ENCODE data around the gene TMEM218. TPM values are rescaled to one million over a fixed set of nuclear protein-coding genes. Genes with fewer than 3 reads are reported as not detected.

The TMEM218 gene
- total and polyA plus RNA-seq, 2 donors (not counting 1 experiment from before 2014, with no cell fraction given): 20.7 to 31.7 TPM

DNA sequence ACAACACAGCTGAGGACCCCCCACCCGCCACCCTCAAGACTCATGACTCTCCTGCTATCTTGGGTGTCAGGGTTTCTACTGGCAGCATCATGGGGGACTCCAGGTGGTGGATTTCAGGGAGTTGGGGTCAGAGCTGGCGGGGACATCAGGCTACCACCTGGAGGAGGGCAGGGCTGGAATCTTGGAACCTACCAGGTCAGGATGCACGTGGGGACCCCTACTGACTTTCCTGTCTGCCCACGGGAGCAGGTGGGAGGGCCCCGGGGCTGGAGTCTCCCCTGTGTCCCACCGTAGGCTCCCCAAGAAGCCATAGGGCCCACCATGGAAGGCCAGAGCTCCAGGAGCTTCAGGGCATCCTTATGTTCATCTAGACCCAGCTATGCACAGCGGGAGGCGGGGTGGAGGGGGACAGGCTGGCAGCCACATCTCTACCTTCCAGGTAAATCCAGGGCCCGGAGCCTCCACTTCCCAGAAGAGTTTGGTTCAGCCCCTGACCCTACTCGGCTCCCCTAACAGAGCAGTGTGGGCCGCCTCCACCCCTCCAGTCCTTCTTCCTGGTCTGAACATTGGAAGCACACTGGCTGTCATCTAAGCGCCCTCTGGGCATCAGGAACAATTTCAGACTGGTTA, 38.4 kb downstream of the TMEM218 start:
- peaks cover 0 to 16% (median 0%) of the 10 kb centered on the region in 3 donors for H3K9me3 ChIP-seq (ENCODE audit: control extremely low read depth in 1 of 3, control insufficient read depth in 2 of 3, insufficient read depth in 1 of 3, low read length in 2 of 3)
- peak overlapping the region; percentile 16 for H2AFZ ChIP-seq (ENCODE audit: insufficient read depth, low read depth, low read length, poor library complexity, severe bottlenecking)
- POLR2A ChIA-PET: interaction anchor here (0.5 to 2.4 kb wide), 5 partner anchors 10 to 152 kb away, joined by 3 to 12 read pairs (median 4); partner anchors contain the start of genes SLC37A2 and TMEM218
- H4K20me1 ChIP-seq (ENCODE audit: control insufficient read depth, insufficient read depth, low read length, poor library complexity, severe bottlenecking): no peaks in the 10 kb centered on the region
- peaks cover 58% of the 10 kb centered on the region for H3K4me1 Mint-ChIP-seq
- peak overlapping the region in 1 of 5 experiments; percentile 33 for H3K4me3 ChIP-seq (ENCODE audit: control extremely low read depth in 1 of 5, extremely low read depth in 1 of 5, insufficient read depth in 1 of 5, low read depth in 2 of 5, low read length in 4 of 5)
- peak overlapping the region; percentile 75 to 79 for H3K27ac ChIP-seq (ENCODE audit: low read length in 2 of 2)
- H3K36me3 ChIP-seq (replicated peaks in 1 of 2; ENCODE audit: control extremely low read depth in 1 of 2, control insufficient read depth in 1 of 2, extremely low read depth in 1 of 2, insufficient read depth in 2 of 2, low read length in 1 of 2): no peaks in the 10 kb centered on the region
- DNase-seq: no peak
- WGBS (ENCODE audit: insufficient coverage): 95% methylated on average over 10 of the region's 12 CpGs
- peaks cover 47 to 59% of the 10 kb centered on the region in 2 donors for H3K4me1 ChIP-seq (ENCODE audit: control insufficient read depth in 2 of 2, insufficient read depth in 2 of 2, low read length in 2 of 2)
- H3K27me3 Mint-ChIP-seq: no peaks in the 10 kb centered on the region
- no peaks in the 10 kb centered on the region for H3K79me2 ChIP-seq (ENCODE audit: control insufficient read depth, insufficient read depth, low read length)
- peak overlapping the region; percentile 22 for H3K9ac ChIP-seq (ENCODE audit: low read length)
- CTCF ChIA-PET: interaction anchor here (0.7 to 2.0 kb wide), 15 partner anchors 9 to 119 kb away, joined by 3 to 9 read pairs (median 3); partner anchors contain the start of genes CCDC15, SLC37A2 and TMEM218
- H3K4me2 ChIP-seq (replicated peaks; ENCODE audit: low read depth, low read length, poor library complexity, severe bottlenecking): peak overlapping the region; percentile 61
- ATAC-seq (ENCODE audit: low read depth): no peak
- no peaks in the 10 kb centered on the region for H3K27me3 ChIP-seq (replicated peaks in 1 of 4; ENCODE audit: control extremely low read depth in 1 of 4, control insufficient read depth in 3 of 4, insufficient read depth in 4 of 4, low read length in 3 of 4)
- H3K4me3 Mint-ChIP-seq: peak overlapping the region; percentile 77
- intact Hi-C loops (cut with micrococcal nuclease): loop anchor here (1.0 to 10.0 kb wide), 2 partner anchors 10 to 492 kb away; partner anchors contain the start of genes EI24 and SLC37A2
- H3K27ac Mint-ChIP-seq: peak overlapping the region; percentile 92
- no peaks in the 10 kb centered on the region for H3K9me3 Mint-ChIP-seq (ENCODE audit: insufficient read depth)
- TF ChIP-seq, protein P1, sequence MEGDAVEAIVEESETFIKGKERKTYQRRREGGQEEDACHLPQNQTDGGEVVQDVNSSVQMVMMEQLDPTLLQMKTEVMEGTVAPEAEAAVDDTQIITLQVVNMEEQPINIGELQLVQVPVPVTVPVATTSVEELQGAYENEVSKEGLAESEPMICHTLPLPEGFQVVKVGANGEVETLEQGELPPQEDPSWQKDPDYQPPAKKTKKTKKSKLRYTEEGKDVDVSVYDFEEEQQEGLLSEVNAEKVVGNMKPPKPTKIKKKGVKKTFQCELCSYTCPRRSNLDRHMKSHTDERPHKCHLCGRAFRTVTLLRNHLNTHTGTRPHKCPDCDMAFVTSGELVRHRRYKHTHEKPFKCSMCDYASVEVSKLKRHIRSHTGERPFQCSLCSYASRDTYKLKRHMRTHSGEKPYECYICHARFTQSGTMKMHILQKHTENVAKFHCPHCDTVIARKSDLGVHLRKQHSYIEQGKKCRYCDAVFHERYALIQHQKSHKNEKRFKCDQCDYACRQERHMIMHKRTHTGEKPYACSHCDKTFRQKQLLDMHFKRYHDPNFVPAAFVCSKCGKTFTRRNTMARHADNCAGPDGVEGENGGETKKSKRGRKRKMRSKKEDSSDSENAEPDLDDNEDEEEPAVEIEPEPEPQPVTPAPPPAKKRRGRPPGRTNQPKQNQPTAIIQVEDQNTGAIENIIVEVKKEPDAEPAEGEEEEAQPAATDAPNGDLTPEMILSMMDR (IDR thresholded peaks at IDR 0.05): no peak
- TF ChIP-seq EZH2 (IDR thresholded peaks at IDR 0.05; ENCODE audit: borderline replicate concordance, insufficient read depth, low read depth, low read length, poor library complexity, severe bottlenecking): no peak

Data from B cell (primary cell).